GM18861 (cell line): ENCODE results near the gene PRKCH.

Source experiments
- ATAC-seq: cut with Tn5 transposase; IDR thresholded peaks from one replicate; pipeline ENCODE4 v1.9.1; 2021; ENCODE audit not compliant: unreplicated experiment

Gene PRKCH

DNA sequence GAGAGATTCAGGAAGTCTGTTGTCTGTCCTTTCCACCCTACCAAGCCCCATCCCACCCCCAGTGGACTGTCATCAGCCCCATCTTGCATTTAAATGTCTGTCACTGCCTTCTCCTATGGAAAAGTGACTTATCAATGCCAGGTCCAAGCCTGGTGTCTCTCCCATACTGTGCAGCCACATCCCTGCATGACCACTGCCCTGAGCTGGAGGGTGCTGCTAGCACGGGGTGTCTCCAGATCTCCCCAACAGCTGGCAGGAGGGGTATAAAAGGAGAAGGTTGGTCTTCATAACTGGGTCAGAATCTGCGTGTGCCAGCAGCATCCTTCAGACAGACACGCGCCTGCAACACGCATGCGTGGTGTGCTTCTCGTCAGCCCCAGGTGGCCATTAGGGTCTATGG lies 219.6 kb downstream of the PRKCH start:
- ATAC-seq: no peak

DNA sequence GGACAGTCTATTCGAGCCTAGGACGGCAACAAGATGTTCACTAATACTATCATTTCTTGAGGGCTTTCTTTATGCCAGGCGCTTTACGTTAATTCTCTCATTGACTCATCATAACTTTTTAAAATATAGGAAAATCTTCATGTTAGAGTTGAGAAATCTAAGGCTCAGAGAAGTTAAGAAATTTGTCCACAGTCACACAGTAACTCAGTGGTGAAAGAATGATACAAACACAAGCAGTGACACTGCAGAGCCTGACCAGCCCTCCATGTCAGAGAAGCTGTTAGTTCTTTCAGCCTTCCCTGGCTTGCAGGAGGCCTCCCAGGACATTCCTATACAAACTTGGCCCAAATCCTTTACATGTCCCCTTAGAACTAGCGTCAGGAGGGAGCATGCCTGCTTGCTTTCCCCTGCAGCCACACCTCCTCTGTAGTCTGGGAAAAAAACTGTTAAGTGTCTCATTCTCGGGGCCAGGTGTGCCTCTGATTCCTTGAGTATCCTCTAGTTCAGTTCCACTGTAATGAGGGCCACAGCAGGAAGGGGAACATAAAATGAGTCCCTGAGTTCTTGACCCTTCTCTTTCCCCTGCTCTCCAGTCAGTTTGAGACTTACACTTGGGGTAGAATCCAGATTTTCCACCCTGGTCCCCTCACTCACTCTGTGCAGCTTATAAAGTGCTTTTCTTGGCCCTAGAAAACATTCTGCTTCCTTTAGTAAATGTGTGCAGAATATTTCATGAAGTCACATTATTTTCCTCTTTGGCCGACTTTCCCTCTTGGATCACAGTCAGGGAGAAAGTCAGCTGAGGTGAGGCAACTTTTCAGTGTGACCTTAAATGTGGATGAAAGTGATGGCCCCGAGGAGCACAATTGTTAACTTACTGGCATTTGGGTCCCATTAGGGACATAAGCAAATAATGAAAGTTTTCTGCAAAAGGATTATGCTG lies 221.7 kb downstream of the PRKCH start:
- no peak for ATAC-seq

- ATAC-seq: no peak
Observed at GRCh38 chr14:61543946-61544345, 222.6 kb downstream of the PRKCH start.

DNA sequence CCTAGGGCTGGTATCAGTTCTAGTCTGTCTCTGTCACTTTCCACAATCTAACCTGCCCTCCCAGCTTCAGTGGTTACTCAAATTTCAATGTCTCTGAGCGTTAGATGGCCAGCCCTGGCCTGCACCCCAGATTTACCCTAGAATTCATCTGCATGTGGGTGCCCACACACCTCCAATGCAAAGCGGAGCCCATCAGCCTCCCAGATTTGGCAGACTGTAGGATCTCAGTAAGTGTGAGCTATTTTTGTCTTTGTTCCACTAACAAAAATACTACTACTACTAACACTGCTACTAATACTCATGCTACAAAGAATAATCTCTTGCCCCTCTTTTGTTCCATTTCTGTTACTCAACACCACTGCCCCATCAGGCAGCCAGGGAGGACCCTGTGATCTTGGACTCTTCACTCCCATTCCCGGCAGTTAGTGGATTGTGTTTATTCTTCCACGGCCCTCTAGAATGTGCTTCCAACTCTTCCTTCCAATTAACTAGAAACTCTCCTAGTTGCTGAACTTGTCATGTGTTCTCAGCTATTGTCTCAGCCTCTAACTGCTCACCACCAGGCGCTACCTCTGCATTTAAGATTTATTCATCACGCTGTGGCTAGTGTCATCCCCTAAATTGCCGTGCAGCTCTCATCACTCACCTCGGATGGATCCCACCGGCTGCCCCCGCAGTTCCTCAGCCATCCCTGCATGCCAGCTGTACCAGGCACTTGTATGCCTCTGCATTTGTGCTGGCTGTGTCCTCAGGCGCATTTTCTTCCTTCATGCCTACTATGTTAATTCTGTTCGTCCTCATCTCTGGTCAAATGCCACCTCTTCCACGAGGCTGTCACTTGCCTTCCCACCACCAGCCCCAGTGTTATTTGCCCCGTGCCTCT lies 223.3 kb downstream of the PRKCH start:
- no peak for ATAC-seq

DNA sequence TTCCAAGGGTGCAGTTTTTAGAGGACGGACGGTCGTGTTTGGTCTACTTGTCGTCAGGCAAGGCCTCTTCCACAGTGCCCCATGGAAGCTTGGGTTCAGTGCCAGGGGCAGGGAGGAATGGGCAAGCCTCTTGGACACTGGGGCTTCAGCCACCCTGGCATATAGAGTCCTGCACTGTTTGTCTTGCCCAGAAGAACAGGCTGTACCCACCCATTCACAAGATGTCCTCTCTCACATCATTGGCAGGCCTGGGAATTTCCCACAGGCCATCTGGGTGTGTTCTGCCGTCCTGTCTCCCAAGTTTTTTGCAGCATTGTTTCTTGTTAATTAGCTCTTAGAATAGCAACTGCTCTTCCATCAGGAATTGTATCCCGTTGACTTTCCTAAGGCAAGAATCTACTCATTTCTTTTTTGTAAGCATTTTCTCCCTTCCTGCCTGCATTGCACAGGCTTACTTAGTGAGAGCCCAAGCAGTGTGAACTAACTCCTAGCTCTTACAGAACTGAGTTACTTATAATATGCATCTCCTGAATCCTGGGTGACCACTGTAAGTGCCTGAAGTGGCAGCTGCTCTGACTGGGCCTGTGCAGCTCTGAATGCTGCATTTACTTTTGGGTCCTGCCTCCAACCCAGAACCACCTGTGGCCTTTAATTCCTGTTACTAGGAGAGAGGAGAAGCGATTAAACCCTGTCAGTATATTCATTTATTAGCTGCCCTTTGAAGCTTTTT lies 224.5 kb downstream of the PRKCH start:
- no peak for ATAC-seq

GRCh38 chr14:61547186-61548069 lies 226.0 kb downstream of the PRKCH start:
- ATAC-seq: no peak

- no peak for ATAC-seq
Observed at GRCh38 chr14:61549425-61549824, 228.0 kb downstream of the PRKCH start.

DNA sequence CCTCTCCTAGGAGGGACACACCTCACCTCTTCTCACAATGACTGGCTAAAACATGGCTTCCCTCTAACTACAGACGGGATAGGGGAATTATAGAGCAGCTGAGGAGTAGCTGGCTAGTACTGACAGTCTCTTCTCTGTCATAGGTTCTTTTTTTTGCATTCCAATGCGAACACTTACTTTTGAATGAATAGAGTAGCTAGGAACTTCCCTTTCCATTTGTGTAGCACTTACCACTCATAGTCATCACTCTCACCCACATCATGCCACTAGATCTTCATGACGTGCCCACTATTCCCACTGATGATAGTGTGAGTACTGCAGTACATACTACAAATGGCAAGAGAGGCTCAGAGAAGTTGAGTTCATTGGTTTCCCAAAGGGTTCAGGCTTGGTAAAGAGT lies 230.0 kb downstream of the PRKCH start:
- no peak for ATAC-seq

- ATAC-seq: no peak
Observed at GRCh38 chr14:61552241-61552640, 230.9 kb downstream of the PRKCH start.

DNA sequence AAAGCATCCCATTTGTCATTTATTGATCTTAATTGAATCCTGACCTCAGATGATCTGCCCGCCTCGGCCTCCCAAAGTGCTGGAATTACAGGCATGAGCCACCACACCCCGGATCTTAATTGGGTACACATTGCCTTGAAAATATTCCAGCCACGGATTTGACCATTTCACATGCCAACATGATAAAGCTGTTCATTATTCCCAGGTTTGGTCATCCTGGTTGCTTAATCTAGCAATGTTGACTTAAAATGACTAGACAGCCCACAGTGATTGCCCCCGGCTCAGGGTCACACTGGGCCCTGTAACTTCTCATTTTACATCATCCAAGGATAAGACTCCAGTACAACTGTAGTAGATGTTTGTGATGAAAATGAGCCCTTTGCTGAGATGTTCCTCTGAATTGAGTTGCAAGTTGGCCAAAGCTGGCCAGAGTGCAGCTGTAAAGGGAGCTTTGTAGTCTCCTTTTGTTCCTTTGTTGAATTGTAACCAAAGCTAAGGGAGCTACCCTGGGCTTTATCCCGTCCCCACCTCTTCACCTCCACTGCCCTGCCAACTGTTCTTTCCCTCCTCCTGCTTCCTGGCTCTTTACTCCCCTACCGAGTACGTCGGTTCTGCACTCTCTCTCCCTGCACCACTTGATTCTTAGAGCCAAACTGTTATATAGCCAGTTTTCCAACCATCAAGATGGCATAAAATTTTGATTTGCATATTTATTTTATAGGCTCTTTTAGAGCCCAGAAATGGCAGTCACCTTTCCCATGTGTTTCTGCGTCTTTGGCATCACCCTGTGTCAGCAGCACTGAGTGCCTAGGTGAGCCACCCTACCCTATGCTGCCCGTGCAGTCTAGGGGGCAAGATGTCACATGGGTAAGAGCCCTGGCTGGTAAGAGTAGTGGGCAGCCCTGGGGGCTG lies 232.6 kb downstream of the PRKCH start:
- ATAC-seq: no peak

GRCh38 chr14:61555056-61555838 lies 233.9 kb downstream of the PRKCH start:
- ATAC-seq: no peak

DNA sequence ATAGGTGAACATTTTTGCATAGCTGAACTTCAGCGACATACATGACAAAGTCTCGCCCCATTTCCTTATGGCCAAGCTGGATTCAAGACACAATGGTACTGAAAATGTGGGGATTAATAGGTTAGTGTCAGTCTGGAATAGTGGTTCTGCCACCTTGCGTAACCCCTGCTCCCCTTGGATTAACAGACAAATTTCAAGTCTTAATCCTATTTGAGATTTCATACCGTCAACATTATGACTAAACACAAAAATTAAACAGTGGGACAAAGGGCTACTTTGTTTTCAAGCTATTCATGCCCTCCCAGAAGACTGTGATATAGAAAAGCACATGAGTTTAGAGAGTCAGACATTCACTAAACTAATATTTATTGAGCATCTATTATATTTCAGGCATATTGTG lies 235.1 kb downstream of the PRKCH start:
- ATAC-seq: no peak

GRCh38 chr14:61557262-61557661 lies 235.9 kb downstream of the PRKCH start:
- ATAC-seq: no peak

GRCh38 chr14:61557854-61558253 lies 236.5 kb downstream of the PRKCH start:
- no peak for ATAC-seq

GRCh38 chr14:61558271-61558670 lies 236.9 kb downstream of the PRKCH start:
- no peak for ATAC-seq

GRCh38 chr14:61559641-61560201 lies 238.3 kb downstream of the PRKCH start:
- ATAC-seq: no peak

- ATAC-seq: no peak
Observed at GRCh38 chr14:61560323-61560722, 238.9 kb downstream of the PRKCH start.

GRCh38 chr14:61561104-61561503 lies 239.7 kb downstream of the PRKCH start:
- ATAC-seq: no peak
